ENCODE data around the gene CPXM2.
"Not testable (repeated sequence)": the region's sequence is repeated elsewhere in the genome, so short reads cannot be mapped to it uniquely, and the experiment has no call there.

The CPXM2 gene

DNA sequence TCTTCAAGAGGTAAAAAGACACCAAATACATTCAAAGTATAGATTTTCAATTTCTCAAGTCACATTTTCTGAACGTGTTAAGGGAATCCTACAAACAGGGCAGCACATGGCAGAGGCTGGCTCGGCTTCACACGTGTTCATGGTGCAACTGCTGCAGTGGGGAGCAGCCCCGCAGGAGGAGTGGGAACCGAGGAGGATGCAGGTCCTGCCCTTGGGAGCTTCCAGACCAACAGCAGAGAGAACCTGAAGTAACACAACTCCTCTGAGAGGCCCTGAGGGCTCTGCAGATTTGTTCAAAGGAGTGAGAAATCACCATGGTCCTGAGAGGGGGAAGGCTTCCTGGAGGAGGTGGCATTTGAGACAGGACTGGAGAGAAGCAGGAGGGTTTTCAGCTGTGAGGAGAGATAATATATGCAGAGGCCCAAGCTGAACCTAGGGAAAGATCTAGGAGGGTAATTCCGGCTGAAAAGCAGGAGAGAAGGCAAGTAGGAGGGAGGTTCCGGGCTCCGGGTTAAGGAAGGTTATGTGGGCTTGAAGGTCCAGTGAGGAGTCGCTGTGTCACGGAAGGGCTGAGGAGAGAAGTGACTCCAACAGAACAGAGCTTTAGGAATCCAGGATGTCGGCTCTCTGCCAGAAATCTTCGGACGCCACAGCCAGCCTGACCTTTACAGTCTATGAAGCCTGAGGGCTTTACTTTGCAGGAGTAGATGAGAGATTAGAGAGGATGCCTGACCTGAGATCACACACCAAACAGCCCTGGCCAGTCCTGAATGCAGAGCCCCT, 148.0 kb downstream of the CPXM2 start:
- DNase-seq (ENCODE audit: low spot score) = no peak

DNA sequence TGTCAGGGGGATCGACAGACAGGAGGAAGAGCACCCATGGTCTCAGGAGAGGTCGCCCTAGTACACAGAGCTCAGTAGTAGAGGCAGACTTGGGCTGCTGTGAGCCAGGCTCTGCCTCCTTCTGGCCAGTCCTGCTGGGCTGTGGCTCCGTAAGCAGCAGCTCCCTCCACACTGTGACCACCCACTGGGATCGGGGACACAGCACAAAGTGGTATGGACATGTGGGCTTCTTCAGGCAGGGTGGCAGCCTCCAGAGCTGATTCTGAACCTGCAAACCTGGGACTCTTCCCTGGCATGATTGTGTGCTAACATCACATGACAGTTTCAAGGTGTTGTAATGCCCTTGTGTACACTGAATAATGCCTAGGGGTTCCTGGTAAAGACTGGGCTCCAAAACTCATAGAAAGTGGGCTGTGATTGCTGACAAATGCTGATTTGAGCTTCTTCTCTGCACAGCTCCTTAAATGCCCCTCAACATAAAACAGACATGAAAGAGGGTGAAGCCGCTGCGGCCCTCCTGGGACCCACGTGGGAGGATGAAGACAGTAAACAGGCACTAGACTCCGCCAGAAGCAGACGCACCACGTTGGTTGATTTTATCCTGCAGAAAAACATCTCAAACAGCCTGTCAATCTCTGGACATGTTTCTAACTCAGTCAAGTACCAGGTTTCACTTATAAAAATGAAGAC, 148.7 kb downstream of the CPXM2 start:
- no peak for DNase-seq (ENCODE audit: low spot score)

DNA sequence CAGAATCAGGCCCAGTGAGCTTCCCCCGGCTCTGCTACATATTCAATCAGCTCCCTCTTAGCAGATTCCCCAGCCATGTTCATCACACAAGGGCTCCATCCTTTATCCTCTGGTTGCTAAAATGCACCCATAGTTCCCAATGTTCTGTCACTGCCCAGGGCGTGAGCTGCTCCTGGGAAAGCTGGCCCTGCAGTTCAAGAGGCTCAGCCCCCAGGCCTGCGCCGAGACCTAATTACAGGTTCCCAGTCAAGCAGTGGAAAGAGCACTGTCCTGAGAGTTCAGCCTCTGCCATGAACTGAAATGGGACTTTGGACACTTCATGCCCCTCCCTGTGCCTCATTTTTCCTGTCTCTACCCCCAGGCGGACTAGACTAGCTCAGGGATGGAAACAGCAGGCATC, 149.9 kb downstream of the CPXM2 start:
- DNase-seq (ENCODE audit: low spot score) = no peak

DNA sequence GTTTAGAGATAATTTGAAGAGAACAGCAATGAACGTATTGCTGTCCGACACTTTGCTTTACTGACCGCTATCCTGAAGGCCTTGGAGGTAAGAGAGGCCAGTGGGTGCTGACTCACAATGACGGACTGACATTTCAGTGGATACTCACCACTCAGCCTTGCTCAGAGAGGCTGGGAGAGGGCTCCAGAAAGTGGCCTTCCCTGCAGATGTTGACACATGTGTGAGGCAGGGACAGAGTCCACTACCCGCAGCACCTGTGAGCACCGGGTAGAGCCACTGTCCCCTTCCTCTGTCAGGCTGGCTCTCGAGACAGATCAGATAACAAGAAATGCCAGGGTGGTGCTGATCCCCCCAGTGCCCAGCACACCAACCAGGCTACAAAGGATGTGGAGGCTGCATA, 150.5 kb downstream of the CPXM2 start:
- no peak for DNase-seq (ENCODE audit: low spot score)

DNA sequence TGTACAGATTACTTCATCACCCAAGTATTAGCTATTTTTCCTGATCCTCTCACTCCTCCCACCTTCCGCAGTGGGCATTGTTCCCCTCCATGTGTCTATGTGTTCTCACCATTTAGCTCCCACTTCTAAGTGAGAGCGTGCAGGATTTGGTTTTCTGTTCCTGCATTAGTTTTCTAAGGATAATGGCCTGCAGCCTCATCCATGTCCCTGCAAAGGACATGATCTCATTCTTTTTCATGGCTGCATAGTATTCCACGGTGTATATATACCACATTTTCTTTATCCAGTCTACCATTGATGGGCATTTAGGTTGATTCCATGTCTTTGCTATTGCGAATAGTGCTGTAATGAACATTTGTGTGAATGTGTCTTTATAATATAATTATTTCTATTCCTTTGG, 154.7 kb downstream of the CPXM2 start:
- not testable (repeated sequence) for DNase-seq (ENCODE audit: low spot score)

DNA sequence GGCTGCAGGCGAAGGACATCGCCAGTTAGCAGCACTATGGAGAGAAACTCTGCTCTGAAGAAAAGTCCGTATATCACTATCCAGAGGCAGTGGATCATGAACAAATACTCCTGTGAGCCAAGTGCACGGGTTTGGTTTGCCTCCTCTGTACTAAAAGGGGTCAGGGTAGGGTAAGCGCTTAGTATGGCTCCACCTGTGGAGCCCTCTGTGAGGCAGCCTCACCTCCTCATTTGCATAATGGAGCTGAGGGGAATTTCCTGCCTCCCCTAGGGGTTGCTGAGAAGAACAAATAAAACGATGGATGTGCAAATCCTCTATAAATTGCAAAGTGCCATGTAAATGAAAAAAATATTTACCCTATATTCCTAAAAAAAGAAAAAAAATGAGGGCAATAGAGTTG, 162.1 kb downstream of the CPXM2 start:
- no peak for DNase-seq (ENCODE audit: low spot score)

DNA sequence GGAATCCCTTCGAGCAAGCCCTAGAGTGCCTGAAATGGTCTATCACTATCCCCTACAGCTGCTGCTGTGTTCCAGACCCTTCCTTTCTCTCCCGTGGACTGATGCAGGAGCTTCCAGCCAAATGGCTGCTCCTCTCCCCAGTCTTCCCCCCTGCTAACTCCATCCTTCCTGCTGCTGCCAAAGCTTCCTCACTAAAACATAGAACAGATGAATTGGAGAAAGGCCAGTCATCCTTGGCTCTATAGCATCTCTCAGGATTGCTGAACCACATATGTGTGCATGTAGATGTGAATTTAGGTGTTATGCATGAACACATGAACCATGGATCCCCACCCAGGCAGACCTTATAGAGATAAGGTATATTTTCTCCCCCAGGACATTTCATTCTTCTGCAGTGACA, 164.8 kb downstream of the CPXM2 start:
- DNase-seq (ENCODE audit: low spot score) = no peak

DNA sequence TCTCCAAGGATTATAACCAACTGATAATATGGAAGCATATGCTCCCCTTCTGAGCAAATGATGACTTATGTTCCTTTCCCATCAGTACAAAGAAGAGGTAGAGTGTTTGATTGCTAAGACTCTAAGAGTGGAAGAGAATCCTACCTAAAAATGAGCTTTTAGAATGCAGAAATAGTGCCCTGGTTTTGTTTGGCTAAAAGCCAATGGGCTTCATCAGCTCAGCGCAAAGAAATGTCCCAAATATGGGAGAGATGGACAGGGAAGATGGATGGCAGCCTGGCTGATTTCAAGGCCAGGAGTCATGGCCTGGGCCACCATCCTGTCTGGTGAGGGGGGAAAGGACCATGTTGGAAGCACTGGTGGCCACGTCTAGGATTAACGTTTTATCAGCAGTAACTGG, 165.2 kb downstream of the CPXM2 start:
- DNase-seq (ENCODE audit: low spot score) = no peak

DNA sequence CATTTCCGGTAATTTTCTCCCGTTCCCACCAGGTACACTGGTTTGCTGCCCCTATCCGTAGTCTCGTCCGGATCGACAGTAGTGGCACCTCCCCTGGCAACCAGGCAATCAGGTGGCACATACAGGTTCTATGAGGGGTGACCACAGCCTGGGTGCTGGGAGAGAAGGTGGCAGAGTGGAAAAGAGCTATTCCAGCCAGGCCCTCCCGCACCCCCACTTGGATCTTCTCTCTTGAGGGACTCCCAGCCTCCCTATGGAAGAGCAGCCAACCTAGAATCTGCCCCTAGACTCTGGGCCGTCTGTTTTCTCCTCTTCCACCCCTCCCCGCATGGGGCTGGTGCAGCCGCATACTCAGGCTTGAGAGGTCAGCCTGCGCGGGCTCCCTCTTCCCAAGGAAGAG, 166.9 kb downstream of the CPXM2 start:
- no peak for DNase-seq (ENCODE audit: low spot score)

DNA sequence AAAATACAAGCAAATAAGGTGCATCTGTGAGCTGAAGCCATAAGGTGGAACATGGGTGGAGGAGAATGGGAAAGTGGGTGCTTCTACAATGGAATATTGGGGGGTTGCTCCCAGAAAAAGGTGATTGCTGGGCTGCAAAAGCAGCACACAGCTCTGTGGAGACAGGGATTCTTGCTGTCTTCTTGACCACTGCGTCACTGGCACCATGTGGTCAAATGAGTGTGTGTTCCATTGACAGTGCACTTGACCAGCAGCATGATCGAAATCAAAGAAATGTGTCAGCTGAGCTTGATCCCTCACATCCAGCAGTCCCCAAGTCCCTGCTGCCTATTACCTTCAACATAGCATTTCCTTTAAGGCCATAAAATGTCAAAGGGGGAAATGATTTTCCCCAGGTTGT, 169.3 kb downstream of the CPXM2 start:
- DNase-seq (ENCODE audit: low spot score) = no peak

DNA sequence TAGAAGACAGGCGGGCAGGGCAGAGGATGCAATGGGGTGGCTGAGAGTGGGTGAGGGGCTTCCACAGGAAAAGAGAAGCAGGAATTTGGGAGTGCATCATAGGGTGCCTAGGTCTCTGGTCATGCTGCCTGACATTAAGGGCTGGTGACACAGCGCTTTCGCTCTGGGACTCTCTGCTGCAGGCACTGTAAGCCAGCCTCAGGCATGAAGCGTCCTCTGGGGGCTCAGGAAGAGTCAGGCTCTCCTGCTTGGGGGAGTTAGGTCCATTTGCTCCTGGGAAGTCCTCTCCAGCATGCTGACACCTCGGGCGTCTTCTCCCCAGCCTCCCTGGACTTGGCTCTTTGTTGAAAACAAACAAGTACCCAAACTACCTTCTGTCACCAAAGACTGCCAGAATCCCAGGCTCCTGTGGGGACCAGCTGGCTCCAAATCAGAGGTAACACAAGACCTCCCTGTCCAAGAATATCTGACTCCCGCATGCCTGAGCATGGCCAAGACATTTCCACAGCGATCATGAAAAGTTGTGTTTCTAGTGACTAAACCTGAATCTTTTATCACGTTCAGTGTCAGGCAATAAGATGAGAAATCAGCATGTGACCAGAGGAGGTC, 170.1 kb downstream of the CPXM2 start:
- no peak for DNase-seq (ENCODE audit: low spot score)

DNA sequence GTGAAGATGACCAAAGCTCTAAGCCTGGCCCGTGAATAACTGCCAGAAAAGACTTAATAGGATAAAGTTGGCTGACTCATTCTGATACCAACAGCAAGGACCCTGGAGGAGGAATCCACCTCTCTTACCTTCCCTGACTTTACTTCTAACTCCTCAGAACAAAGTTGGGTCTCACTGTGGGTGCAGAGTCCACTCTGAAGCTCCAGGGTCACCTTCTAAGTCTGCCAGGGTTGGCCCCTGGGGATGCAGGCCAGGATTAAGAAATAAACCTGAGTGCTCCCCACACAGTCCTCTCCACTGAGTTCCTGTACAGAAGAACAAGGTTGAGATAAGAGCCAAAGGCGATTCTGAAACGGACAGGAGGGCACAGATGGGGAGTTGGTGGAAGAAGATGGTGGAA, 171.1 kb downstream of the CPXM2 start:
- no peak for DNase-seq (ENCODE audit: low spot score)

DNA sequence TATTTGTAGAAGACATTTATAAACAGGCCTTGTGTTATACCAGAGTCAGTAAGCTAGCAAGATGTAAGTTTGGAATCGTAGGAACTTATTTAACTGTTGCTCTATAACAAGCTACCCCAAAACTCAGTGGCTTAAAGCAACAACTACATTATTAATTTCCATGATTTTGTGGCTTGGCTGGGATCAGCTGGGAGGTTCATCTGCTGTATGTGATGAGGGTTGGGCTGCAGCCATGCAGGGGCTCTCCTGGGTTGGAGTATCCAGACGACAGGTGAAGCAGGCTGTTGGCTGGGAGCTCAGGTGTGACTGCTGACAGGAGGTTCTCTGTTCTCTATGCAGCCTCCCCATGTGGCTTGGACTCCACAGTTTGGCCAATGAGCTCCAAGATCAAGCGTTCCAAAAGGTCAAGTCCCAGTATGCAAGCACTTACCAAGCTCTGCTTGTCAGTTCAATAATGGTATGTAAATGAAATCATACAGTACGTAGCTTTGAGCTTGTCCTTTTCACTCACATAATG, 173.0 kb downstream of the CPXM2 start:
- DNase-seq (ENCODE audit: low spot score) = no peak

DNA sequence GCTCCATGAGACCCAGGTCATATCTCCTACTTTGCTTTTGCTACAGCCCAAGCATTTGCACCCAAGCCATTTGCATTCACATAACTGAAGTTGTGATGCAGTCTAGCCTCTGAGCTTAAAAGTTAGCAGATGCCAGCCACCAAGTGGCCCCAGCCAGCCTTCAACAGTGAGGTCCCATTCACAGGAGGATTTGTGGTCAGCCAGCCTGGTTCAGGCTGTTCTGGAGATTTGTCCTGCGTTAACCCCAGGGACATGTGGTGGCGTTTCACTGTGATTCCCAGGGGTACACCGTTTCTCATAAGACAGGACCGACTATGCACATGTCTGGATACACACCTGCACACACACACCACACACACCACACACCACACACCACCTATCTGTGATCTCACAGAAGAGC, 174.3 kb downstream of the CPXM2 start:
- no peak for DNase-seq (ENCODE audit: low spot score)

DNA sequence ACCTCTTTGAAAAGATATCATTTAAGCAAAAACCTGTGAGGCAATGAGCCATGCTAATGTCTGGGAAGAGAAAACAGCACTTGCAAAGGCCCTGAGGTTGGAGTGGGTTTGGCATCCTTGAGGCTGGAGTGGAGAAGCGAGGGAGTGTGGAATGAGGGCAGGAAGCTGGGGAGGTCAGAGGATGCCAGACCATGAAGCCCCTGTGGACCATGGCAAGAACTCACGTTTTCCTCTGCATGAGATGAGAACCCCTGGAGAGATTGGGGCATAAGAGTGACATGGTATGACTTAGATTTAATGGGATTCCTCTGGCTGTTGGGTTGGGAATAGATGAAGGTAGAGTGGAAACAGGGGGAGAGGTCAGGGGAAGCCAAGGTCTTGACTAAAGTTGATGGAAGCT, 176.1 kb downstream of the CPXM2 start:
- DNase-seq (ENCODE audit: low spot score) = no peak

DNA sequence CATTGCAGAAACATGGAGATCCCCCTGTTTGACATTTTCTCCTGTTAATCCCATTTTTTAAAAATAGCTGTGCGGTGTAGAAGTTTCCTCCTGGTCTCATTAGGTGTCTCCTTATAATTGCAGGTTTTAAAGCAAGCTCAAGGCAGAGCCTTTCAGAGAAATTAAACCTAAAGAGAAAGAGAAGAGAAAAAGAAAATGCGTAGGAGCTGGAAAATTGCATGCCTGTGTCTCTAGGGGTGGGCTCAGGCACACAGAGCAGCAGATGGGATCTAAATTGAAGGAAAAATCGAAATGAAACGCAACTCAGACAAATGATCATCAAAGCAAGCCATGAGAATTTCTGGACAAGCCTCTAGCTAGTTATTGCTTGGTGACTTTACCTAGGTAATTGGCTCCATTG, 185.4 kb downstream of the CPXM2 start:
- no peak for DNase-seq (ENCODE audit: low spot score)

DNA sequence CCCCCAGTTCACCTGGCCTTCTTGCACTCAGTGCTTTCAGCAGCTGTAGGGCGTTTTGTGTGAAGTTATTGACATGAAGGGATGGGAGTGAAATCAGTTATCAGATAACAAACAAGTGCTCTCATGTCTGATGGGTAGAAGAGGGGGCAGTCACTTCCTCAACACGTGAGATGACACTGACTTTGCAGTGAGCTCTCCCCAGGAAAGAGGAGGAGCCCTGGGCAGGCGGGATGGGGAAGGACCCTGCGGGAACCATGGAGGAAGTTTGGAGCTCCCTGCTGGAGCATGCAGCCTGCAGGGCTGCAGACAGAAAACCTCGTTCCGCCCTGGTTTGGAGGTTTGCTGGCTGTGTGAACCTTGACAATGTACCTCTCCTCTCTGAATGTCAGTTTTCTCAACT, 186.8 kb downstream of the CPXM2 start:
- no peak for DNase-seq (ENCODE audit: low spot score)

DNA sequence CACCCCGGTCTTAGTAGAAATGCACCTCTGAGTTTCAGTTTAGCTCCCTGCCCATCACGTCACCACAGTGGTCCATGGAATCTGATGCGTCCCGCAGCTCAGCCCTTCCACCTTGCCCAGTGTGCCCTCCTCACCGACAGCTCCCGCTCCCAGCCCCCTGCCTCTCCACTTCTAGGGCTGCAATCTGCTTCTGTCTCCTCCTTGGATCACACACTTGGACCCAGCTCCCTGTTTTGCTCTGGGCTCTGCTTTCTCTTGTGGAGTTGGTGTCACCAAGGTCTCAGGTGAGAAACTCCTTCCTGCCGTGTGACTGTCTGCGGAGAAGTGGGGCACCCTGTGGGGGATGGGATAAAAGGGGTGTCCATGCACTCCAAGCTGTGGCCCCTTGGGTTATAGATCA, 187.5 kb downstream of the CPXM2 start:
- DNase-seq (ENCODE audit: low spot score) = no peak

DNA sequence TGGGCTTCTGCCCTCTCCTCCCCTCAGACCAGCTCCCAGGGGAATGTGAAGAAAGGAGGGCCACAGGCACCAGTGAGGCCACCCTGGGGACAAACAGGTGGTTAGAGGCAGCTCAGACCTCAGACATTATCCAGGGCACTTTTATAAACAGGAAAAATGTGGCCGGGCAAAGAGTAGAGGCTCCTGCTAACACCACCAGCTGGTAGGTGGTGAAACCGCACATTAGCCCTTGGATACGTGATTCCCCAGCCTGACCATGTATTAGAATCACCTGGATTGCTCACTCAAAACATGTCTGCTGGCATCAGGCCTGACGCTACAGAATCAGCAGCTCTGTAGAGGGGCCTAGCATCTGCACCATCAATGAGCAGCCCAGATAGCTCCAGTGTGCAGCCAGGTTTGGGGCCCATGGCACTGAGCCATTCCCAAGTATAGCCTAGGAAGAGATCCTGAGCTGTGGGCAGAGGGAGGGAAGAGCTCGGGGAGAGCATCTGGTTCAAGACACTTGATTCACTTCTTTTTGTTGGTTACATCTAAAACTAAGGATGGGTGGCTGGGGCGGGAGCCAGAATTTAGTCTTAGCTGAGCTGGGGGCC, 188.3 kb downstream of the CPXM2 start:
- no peak for DNase-seq (ENCODE audit: low spot score)
